GM12801 (cell line): ENCODE measurements around the gene DOCK4.

ENCODE experiments used
- CTCF ChIP-seq: IDR thresholded peaks from one replicate; pipeline ENCODE4 v1.5.1; 2011; ENCODE audit warnings: control low read depth; ENCODE audit not compliant: insufficient read length; ENCODE audit errors: extremely low read depth

DOCK4 gene

GRCh38 chr7:111685349-111685748 is 520.9 kb downstream of the DOCK4 start:
- no peak for TF ChIP-seq CTCF

GRCh38 chr7:111682588-111683340 is 523.4 kb downstream of the DOCK4 start:
- TF ChIP-seq CTCF: no peak

- TF ChIP-seq CTCF: no peak
Measured at GRCh38 chr7:111681242-111681641, 525.0 kb downstream of the DOCK4 start.

- no peak for TF ChIP-seq CTCF
Measured at GRCh38 chr7:111678986-111679385, 527.2 kb downstream of the DOCK4 start.

GRCh38 chr7:111678281-111678680 is 527.9 kb downstream of the DOCK4 start:
- no peak for TF ChIP-seq CTCF

- TF ChIP-seq CTCF: no peak
Measured at GRCh38 chr7:111677848-111678247, 528.4 kb downstream of the DOCK4 start.

GRCh38 chr7:111676811-111677210 is 529.4 kb downstream of the DOCK4 start:
- no peak for TF ChIP-seq CTCF
